SK-N-SH (cell line): ENCODE measurements around the gene BCAR3. TPM values are rescaled to one million over a fixed set of nuclear protein-coding genes. Genes with fewer than 3 reads are reported as not detected.

ENCODE experiments used
- CTCF ChIA-PET: fragments of 300-600, 350-600 bp; formaldehyde crosslinking; extraction: SDS; loops from one replicate; lab custom pipeline; 2021; lab: Yijun Ruan, JAX
- POLR2A ChIA-PET: fragments of 350-600 bp; sonication (Branson Sonifier 250); formaldehyde crosslinking; extraction: SDS; loops from one replicate; lab custom pipeline; 2020; ENCODE audit warnings: antibody characterized with exemption, inconsistent platforms; lab: Yijun Ruan, JAX
- DNase-seq: peaks from one replicate; pipeline ENCODE4 v3.0.0; 2012
- H2AFZ ChIP-seq: fragments of 200-600 bp; sonication (generic); 2 replicates; pipeline ENCODE4 v1.8.1; 2016; ENCODE audit warnings: antibody characterized with exemption, mild to moderate bottlenecking, low read depth
- H3F3A ChIP-seq: fragments of 200-600 bp; sonication (generic); replicated peaks from 2 replicates; pipeline ENCODE3; 2016; ENCODE audit warnings: antibody characterized with exemption, mild to moderate bottlenecking; ENCODE audit not compliant: insufficient read depth
- H3K27ac ChIP-seq, 2 experiments: fragments of 200-500 bp in 1 of 2; fragments of 200-600 bp in 1 of 2; sonication (Bioruptor generic) in 1 of 2; sonication (generic), shearing (Covaris generic) in 1 of 2; 2 replicates each; pipeline versions ENCODE4 v1.5.1 to v1.6.1; 2014 to 2016; ENCODE audit warnings: low read depth in 2 of 2, inconsistent platforms in 1 of 2, low read length in 1 of 2, mild to moderate bottlenecking in 1 of 2, mixed read lengths in 1 of 2
- H3K27me3 ChIP-seq: fragments of 200-600 bp; sonication (generic), shearing (Covaris generic); 2 replicates; pipeline ENCODE4 v1.6.1; 2016; ENCODE audit warnings: mixed run types; ENCODE audit not compliant: insufficient read depth
- H3K36me3 ChIP-seq, 2 experiments: fragments of 200-500 bp in 1 of 2; fragments of 200-600 bp in 1 of 2; sonication (Bioruptor generic) in 1 of 2; sonication (generic) in 1 of 2; replicated peaks in 1 of 2; 2 replicates each; pipeline versions ENCODE3 to v1.5.1; 2014 to 2016; ENCODE audit warnings: low read length in 1 of 2, mild to moderate bottlenecking in 1 of 2; ENCODE audit not compliant: insufficient read depth in 2 of 2, control insufficient read depth in 1 of 2
- H3K4me1 ChIP-seq, 2 experiments: fragments of 200-500 bp in 1 of 2; fragments of 200-600 bp in 1 of 2; sonication (Bioruptor generic) in 1 of 2; sonication (generic), shearing (Covaris generic) in 1 of 2; 2 replicates each; pipeline versions ENCODE4 v1.5.1 to v1.6.1; 2014 to 2016; ENCODE audit warnings: low read depth in 1 of 2, low read length in 1 of 2, mixed run types in 1 of 2; ENCODE audit not compliant: insufficient read depth in 2 of 2, control insufficient read depth in 1 of 2
- H3K4me2 ChIP-seq: fragments of 200-600 bp; sonication (generic), shearing (Covaris generic); 2 replicates; pipeline ENCODE4 v1.6.1; 2017; ENCODE audit warnings: mixed run types
- H3K4me3 ChIP-seq, 2 experiments: fragments of 200-500 bp in 1 of 2; fragments of 200-600 bp in 1 of 2; sonication (Bioruptor generic) in 1 of 2; sonication (generic), shearing (Covaris generic) in 1 of 2; 2 replicates each; pipeline versions ENCODE4 v1.5.1 to v1.8.1; 2014 to 2016; ENCODE audit warnings: low read depth in 2 of 2, inconsistent platforms in 1 of 2, low read length in 1 of 2, mild to moderate bottlenecking in 1 of 2, mixed read lengths in 1 of 2, moderate library complexity in 1 of 2
- H3K79me2 ChIP-seq: fragments of 200-600 bp; sonication (generic); 2 replicates; pipeline ENCODE4 v1.8.1; 2017; ENCODE audit warnings: mild to moderate bottlenecking; ENCODE audit not compliant: insufficient read depth
- H3K9ac ChIP-seq: fragments of 200-600 bp; sonication (generic); 2 replicates; pipeline ENCODE4 v1.6.1; 2017; ENCODE audit warnings: mixed run types
- H3K9me2 ChIP-seq: fragments of 200-600 bp; sonication (generic); 2 replicates; pipeline ENCODE4 v1.6.1; 2017; ENCODE audit warnings: mixed run types
- H3K9me3 ChIP-seq: fragments of 200-600 bp; sonication (generic); 2 replicates; pipeline ENCODE4 v1.6.1; 2017; ENCODE audit warnings: mixed run types, mild to moderate bottlenecking, moderate library complexity
- H4K20me1 ChIP-seq: fragments of 200-600 bp; sonication (generic); 2 replicates; pipeline ENCODE4 v1.6.1; 2017; ENCODE audit warnings: mild to moderate bottlenecking, mixed run types; ENCODE audit not compliant: insufficient read depth
- CHD2 ChIP-seq: fragments of 150-350 bp; IDR thresholded peaks from 2 replicates; pipeline ENCODE4 v1.6.1; 2018; ENCODE audit warnings: low read length; ENCODE audit not compliant: partially characterized antibody
- EP300 ChIP-seq, 2 experiments: IDR thresholded peaks; 2 replicates each; pipeline versions ENCODE4 v1.4.0 to v1.6.1; 2012; ENCODE audit warnings: borderline replicate concordance in 1 of 2, low read depth in 1 of 2, low read length in 1 of 2
- FOSL2 ChIP-seq: IDR thresholded peaks from 2 replicates; pipeline ENCODE4 v1.4.0; 2012; ENCODE audit warnings: low read depth, mild to moderate bottlenecking, moderate library complexity, borderline replicate concordance
- FOXJ3 ChIP-seq: sonication (generic); formaldehyde crosslinking; IDR thresholded peaks from 2 replicates; pipeline ENCODE4 v1.5.1; 2020; ENCODE audit warnings: mild to moderate bottlenecking, missing genetic modification reagents
- JUND ChIP-seq: IDR thresholded peaks from 2 replicates; pipeline ENCODE4 v1.4.0; 2012
- MXI1 ChIP-seq: IDR thresholded peaks from 2 replicates; pipeline ENCODE4 v1.6.1; 2012; ENCODE audit warnings: mild to moderate bottlenecking, low read depth, low read length, improper control_type of control experiment
- NFIC ChIP-seq: IDR thresholded peaks from 2 replicates; pipeline ENCODE4 v1.4.0; 2012; ENCODE audit warnings: borderline replicate concordance
- POLR2AphosphoS5 ChIP-seq: IDR thresholded peaks from 2 replicates; pipeline ENCODE4 v1.6.1; 2012; ENCODE audit warnings: low read depth, low read length
- RFX5 ChIP-seq: IDR thresholded peaks from 2 replicates; pipeline ENCODE4 v1.6.1; 2012; ENCODE audit warnings: mild to moderate bottlenecking, improper control_type of control experiment, low read length
- SMC3 ChIP-seq: IDR thresholded peaks from 2 replicates; pipeline ENCODE4 v1.6.1; 2012; ENCODE audit warnings: low read depth, low read length, improper control_type of control experiment
- TAF1 ChIP-seq: IDR thresholded peaks from 2 replicates; pipeline ENCODE4 v1.6.1; 2012; ENCODE audit warnings: low read depth, mild to moderate bottlenecking, low read length, moderate library complexity, borderline replicate concordance
- TCF12 ChIP-seq: IDR thresholded peaks from 2 replicates; pipeline ENCODE4 v1.4.0; 2012
- WGBS: methylation state at CpG from one replicate; pipeline ENCODE4 v1.1.6; 2017; ENCODE audit warnings: low lambda C conversion rate; 5-methylcytosine and 5-hydroxymethylcytosine counted together
- polyA plus RNA-seq, 3 experiments: library from polyadenylated mRNA; depleted of rRNA; stranded (reverse); fragments of >200 nt; gene quantifications; 2 replicates each; pipeline ENCODE4 v1.2.3, GENCODE V29; 2012
- TF ChIP-seq, protein P1 (sequence below): IDR thresholded peaks from 2 replicates; pipeline ENCODE4 v1.6.1; 2012; ENCODE audit warnings: mild to moderate bottlenecking, low read depth, low read length, moderate library complexity
- TF ChIP-seq, protein P2 (sequence below): IDR thresholded peaks from 2 replicates; pipeline ENCODE4; 2012
- TF ChIP-seq, protein P3 (sequence below): IDR thresholded peaks from 2 replicates; pipeline ENCODE4 v1.4.0; 2012; ENCODE audit warnings: low read depth

The BCAR3 gene
- polyA plus RNA-seq, 1 of the 3 experiments (the other 2 are of a cell fraction) = 58.4 TPM

DNA sequence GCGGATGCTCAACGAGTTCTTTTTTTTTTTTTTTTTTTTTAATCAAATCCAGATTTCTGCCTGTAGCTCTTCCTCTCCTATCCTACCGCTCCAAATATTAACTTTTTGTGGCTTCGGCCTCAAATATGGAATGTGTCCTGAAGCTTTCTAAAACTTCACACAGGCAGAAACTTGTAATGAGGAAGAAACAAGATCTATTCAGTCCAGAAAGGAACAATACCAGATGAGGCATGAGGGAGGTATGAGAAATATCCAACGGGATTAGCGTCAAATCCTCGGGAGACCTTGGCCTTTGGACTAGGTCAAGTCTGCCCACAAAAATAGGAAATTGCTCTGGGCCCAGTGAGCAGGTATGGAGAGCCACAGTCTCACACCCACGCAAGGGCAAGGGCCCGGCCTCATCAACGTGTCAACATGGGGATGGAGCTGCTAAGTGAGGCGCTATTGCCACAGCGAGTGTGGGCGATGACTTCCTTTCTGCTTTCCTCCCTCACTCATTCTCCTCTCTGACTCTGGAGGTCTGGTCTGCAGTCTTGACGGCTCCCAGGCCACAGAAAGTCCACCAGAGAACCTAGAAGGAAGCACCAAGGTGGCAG is 66.6 kb downstream of the BCAR3 start:
- H3K27me3 ChIP-seq = no peaks in the 10 kb centered on the region
- no peak for DNase-seq
- peaks cover 66% of the 10 kb centered on the region for H3F3A ChIP-seq
- H3K9ac ChIP-seq = peak overlapping the region; percentile 52
- 30% methylated on average over 14 of the region's 14 CpGs for WGBS
- ChIA-PET CTCF (interaction anchor here (1.6 to 28.6 kb wide), 2 partner anchors 13 to 201 kb away, joined by 3 to 591 read pairs; no protein-coding TSS in a partner anchor), POLR2A (interaction anchor here (0.6 to 1.4 kb wide), 4 partner anchors 10 to 168 kb away, joined by 3 read pairs; no protein-coding TSS in a partner anchor)
- H3K4me3 ChIP-seq = no peak overlapping the region
- H3K9me2 ChIP-seq = no peaks in the 10 kb centered on the region
- peak overlapping the region; percentile 60 for H3K4me2 ChIP-seq
- H3K27ac ChIP-seq = peak overlapping the region; percentile 97 to 98
- TF ChIP-seq FOXJ3 (CRISPR knock-in tag) = no peak
- peak; percentile 46; the same call in 1 of the 2 replicates for TF ChIP-seq JUND
- peak; percentile 86 for TF ChIP-seq TCF12
- no peak for TF ChIP-seq MXI1
- TF ChIP-seq FOSL2 = peak; percentile 36; the same call in 1 of the 2 replicates
- TF ChIP-seq CHD2 = no peak
- TF ChIP-seq, protein P1, sequence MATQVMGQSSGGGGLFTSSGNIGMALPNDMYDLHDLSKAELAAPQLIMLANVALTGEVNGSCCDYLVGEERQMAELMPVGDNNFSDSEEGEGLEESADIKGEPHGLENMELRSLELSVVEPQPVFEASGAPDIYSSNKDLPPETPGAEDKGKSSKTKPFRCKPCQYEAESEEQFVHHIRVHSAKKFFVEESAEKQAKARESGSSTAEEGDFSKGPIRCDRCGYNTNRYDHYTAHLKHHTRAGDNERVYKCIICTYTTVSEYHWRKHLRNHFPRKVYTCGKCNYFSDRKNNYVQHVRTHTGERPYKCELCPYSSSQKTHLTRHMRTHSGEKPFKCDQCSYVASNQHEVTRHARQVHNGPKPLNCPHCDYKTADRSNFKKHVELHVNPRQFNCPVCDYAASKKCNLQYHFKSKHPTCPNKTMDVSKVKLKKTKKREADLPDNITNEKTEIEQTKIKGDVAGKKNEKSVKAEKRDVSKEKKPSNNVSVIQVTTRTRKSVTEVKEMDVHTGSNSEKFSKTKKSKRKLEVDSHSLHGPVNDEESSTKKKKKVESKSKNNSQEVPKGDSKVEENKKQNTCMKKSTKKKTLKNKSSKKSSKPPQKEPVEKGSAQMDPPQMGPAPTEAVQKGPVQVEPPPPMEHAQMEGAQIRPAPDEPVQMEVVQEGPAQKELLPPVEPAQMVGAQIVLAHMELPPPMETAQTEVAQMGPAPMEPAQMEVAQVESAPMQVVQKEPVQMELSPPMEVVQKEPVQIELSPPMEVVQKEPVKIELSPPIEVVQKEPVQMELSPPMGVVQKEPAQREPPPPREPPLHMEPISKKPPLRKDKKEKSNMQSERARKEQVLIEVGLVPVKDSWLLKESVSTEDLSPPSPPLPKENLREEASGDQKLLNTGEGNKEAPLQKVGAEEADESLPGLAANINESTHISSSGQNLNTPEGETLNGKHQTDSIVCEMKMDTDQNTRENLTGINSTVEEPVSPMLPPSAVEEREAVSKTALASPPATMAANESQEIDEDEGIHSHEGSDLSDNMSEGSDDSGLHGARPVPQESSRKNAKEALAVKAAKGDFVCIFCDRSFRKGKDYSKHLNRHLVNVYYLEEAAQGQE = no peak
- TF ChIP-seq, protein P2, sequence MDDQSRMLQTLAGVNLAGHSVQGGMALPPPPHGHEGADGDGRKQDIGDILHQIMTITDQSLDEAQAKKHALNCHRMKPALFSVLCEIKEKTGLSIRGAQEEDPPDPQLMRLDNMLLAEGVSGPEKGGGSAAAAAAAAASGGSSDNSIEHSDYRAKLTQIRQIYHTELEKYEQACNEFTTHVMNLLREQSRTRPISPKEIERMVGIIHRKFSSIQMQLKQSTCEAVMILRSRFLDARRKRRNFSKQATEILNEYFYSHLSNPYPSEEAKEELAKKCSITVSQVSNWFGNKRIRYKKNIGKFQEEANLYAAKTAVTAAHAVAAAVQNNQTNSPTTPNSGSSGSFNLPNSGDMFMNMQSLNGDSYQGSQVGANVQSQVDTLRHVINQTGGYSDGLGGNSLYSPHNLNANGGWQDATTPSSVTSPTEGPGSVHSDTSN = peak; percentile 55
- 0 out of 2 replicates have a peak, but pooled peaks have one; percentile 20 for TF ChIP-seq POLR2AphosphoS5
- TF ChIP-seq NFIC = no peak
- peak in 1 of 2 experiments; percentile 58; a peak in 1 of 4 replicates for TF ChIP-seq EP300 (IDR thresholded peaks at IDR 0.05; ENCODE audit: borderline replicate concordance in 1 of 2, low read depth in 1 of 2, low read length in 1 of 2)
- TF ChIP-seq, protein P3, sequence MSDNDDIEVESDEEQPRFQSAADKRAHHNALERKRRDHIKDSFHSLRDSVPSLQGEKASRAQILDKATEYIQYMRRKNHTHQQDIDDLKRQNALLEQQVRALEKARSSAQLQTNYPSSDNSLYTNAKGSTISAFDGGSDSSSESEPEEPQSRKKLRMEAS = 0 out of 2 replicates have a peak, but pooled peaks have one; percentile 16
- no peak for TF ChIP-seq SMC3
- no peak for TF ChIP-seq TAF1
- TF ChIP-seq RFX5 = no peak
- H3K9me3 ChIP-seq = no peaks in the 10 kb centered on the region
- peaks cover 98% of the 10 kb centered on the region for H3K79me2 ChIP-seq
- no peak overlapping the region for H2AFZ ChIP-seq
- peaks cover 8% of the 10 kb centered on the region; the same call in 1 of the 2 replicates for H4K20me1 ChIP-seq
- peaks cover 78 to 81% of the 10 kb centered on the region in 2 experiments for H3K4me1 ChIP-seq
- H3K36me3 ChIP-seq = no peaks in the 10 kb centered on the region
